HFFc6 (cell line): ENCODE results near the gene HGD. TPM values are rescaled to one million over a fixed set of nuclear protein-coding genes. Genes with fewer than 3 reads are reported as not detected.
"Not testable (repeated sequence)": the region's sequence is repeated elsewhere in the genome, so short reads cannot be mapped to it uniquely, and the experiment has no call there.

Experiments used
- DNase-seq: peaks from one replicate; pipeline ENCODE4 v3.0.0-alpha.2; 2018
- H3K27ac Mint-ChIP-seq: 2 replicates; pipeline ENCODE4 v1.8.0; 2020; ENCODE audit warnings: mild to moderate bottlenecking, mixed read lengths
- H3K27me3 Mint-ChIP-seq: 2 replicates; pipeline ENCODE4 v1.8.0; 2021; ENCODE audit warnings: mild to moderate bottlenecking, moderate library complexity, mixed read lengths; ENCODE audit not compliant: insufficient read depth
- H3K36me3 Mint-ChIP-seq: 2 replicates; pipeline ENCODE4 v1.8.0; 2021; ENCODE audit warnings: low read depth, mixed read lengths
- H3K4me1 Mint-ChIP-seq: 2 replicates; pipeline ENCODE4 v1.8.0; 2020; ENCODE audit warnings: low read depth, mixed read lengths
- H3K4me3 Mint-ChIP-seq: 2 replicates; pipeline ENCODE4 v1.8.0; 2020; ENCODE audit warnings: mild to moderate bottlenecking, moderate library complexity, mixed read lengths
- H3K9me3 Mint-ChIP-seq: 2 replicates; pipeline ENCODE4 v1.8.0; 2020; ENCODE audit warnings: mild to moderate bottlenecking, mixed read lengths
- CTCF ChIP-seq: fragments of 200-600 bp; sonication (generic); IDR thresholded peaks from 2 replicates; pipeline ENCODE4 v1.5.0; 2021; ENCODE audit warnings: antibody characterized with exemption, mild to moderate bottlenecking
- total RNA-seq, 6 experiments: library from RNA; stranded (reverse); fragmentation: NEBNext Ultra II Directional; extraction: Animal tissue kit (Norgen Biotek cat#: 25700); gene quantifications; 2 replicates in 1 of 6; 3 replicates in 5 of 6; pipeline ENCODE4 v1.2.3, GENCODE V29; 2021

HGD gene
- total RNA-seq, 6 experiments from 2014 or later = 0.14 to 0.52 (median 0.30) TPM; not detected in 1

GRCh38 chr3:120622870-120623726 lies 58.9 kb downstream of the HGD start:
- peak overlapping the region; percentile 99 for H3K27ac Mint-ChIP-seq
- peak; percentile 87 for TF ChIP-seq CTCF
- peaks cover 68% of the 10 kb centered on the region for H3K4me1 Mint-ChIP-seq
- no peaks in the 10 kb centered on the region; the same call in 1 of the 2 replicates for H3K9me3 Mint-ChIP-seq
- H3K27me3 Mint-ChIP-seq = no peaks in the 10 kb centered on the region
- DNase-seq = peak; percentile 99
- peak overlapping the region; percentile 88 for H3K4me3 Mint-ChIP-seq
- H3K36me3 Mint-ChIP-seq = peaks cover 15% of the 10 kb centered on the region

GRCh38 chr3:120622457-120622856 lies 59.6 kb downstream of the HGD start:
- Mint-ChIP-seq H3K36me3 (peaks cover 15% of the 10 kb centered on the region), H3K27ac (peak overlapping the region; percentile 99), H3K4me1 (peaks cover 70% of the 10 kb centered on the region), H3K27me3 (no peaks in the 10 kb centered on the region), H3K9me3 (no peaks in the 10 kb centered on the region; the same call in 1 of the 2 replicates), H3K4me3 (peak overlapping the region; percentile 88)
- no peak for DNase-seq
- no peak for TF ChIP-seq CTCF

- H3K36me3 Mint-ChIP-seq = peaks cover 16% of the 10 kb centered on the region
- H3K9me3 Mint-ChIP-seq, DNase-seq, H3K27me3 Mint-ChIP-seq, H3K4me3 Mint-ChIP-seq: not testable (repeated sequence)
- H3K4me1 Mint-ChIP-seq = peaks cover 69% of the 10 kb centered on the region
- H3K27ac Mint-ChIP-seq = peak overlapping the region; percentile 95
Observed at GRCh38 chr3:120616745-120617144, 65.3 kb downstream of the HGD start.

GRCh38 chr3:120615847-120616609 lies 66.0 kb downstream of the HGD start:
- H3K36me3 Mint-ChIP-seq = peaks cover 14% of the 10 kb centered on the region
- DNase-seq = peak; percentile 99
- H3K4me1 Mint-ChIP-seq = peaks cover 65% of the 10 kb centered on the region
- H3K27me3 Mint-ChIP-seq = no peaks in the 10 kb centered on the region
- peak overlapping the region; percentile 39 for H3K4me3 Mint-ChIP-seq
- H3K27ac Mint-ChIP-seq = peak overlapping the region; percentile 95
- no peaks in the 10 kb centered on the region; the same call in 1 of the 2 replicates for H3K9me3 Mint-ChIP-seq
- TF ChIP-seq CTCF = no peak; the same call in 1 of the 2 replicates

GRCh38 chr3:120614765-120615164 lies 67.3 kb downstream of the HGD start:
- Mint-ChIP-seq H3K9me3 (no peaks in the 10 kb centered on the region; the same call in 1 of the 2 replicates), H3K27ac (peak overlapping the region; percentile 95), H3K4me1 (peaks cover 55% of the 10 kb centered on the region), H3K27me3 (no peaks in the 10 kb centered on the region), H3K4me3 (no peak overlapping the region), H3K36me3 (peaks cover 14% of the 10 kb centered on the region)
- DNase-seq = no peak
- no peak for TF ChIP-seq CTCF
